GM12865 (cell line): ENCODE data around the gene KRT81.

Experiments
- DNase-seq: peaks from one replicate; pipeline ENCODE4 v3.0.0; 2010; ENCODE audit warnings: low read depth
- H3K4me3 ChIP-seq: 2 replicates; pipeline ENCODE4 v1.5.1; 2011; ENCODE audit warnings: mild to moderate bottlenecking, low read depth, low read length, control low read depth
- CTCF ChIP-seq: IDR thresholded peaks from 2 replicates; pipeline ENCODE4 v1.5.1; 2011; ENCODE audit warnings: low read length, control low read depth, low read depth, inconsistent platforms; ENCODE audit not compliant: insufficient read depth; ENCODE audit errors: missing control alignments

Gene KRT81

GRCh38 chr12:52268212-52268611, 23.1 kb downstream of the KRT81 start:
- no peak for DNase-seq
- no peak for TF ChIP-seq CTCF

DNA sequence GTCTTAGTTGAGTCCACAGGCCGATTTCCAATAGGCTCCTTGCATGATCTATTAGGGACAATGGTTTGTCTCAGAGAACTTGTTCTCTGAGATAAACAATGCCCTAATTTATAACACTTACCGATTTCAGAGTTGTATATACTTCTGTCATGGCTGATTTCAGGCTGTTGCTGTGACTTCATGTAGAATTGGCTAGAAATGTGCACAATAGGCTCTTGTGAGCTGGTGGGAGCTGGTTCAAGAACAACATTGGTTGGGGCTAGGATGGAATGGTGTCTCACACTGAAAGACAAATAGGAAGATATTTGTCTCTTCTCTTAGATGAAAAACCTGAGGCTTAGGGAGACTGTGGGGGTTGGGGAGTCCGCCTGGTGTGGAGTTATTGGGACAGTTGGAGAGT, 23.6 kb downstream of the KRT81 start:
- DNase-seq, result no peak
- no peak for TF ChIP-seq CTCF
- H3K4me3 ChIP-seq, result no peak overlapping the region

More at GRCh38 chr12:52268212-52268611, 23.1 kb downstream of the KRT81 start:
- no peak overlapping the region for H3K4me3 ChIP-seq

DNA sequence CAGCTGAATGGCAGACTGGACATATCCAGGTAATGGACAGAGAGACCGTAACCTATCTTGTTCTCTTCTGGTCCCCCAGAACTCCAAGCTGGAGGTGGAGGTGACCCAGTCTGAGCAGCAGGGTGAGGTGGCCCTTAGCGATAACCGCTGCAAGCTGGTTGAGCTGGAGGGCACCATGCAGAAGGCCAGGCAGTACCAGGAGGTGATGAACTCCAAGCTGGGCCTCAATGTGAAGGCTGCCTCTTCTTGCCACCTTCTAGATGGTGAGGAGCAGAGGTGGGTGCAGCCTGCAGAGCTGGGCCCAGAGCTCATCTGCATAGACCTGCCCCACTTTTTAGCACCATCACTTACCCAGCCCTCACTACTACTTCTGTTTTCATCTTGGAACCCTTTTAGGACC, 24.1 kb downstream of the KRT81 start:
- DNase-seq, result no peak
- no peak for TF ChIP-seq CTCF
- no peak overlapping the region for H3K4me3 ChIP-seq

DNA sequence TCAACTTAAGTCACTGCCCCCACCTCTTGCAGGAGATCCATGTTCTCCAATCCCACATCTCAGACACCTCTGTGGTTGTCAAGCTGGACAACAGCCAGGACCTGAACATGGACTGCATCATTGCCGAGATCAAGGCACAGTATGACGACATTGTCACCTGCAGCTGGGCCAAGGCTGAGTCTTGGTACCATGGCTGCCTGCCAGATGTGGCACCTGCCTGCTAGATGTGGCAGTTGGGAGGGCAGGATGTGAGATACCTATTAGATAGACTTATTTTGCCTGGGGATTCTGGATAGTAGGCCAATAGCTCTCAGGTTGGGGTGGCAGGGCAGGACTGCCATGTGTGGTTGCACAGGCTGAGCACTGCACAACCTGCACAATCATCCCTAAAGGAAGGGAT, 24.8 kb downstream of the KRT81 start:
- H3K4me3 ChIP-seq, result no peak overlapping the region
- no peak for TF ChIP-seq CTCF
- no peak for DNase-seq

- TF ChIP-seq CTCF, result no peak
- no peak for DNase-seq
- no peak overlapping the region for H3K4me3 ChIP-seq
Measured at GRCh38 chr12:52264435-52264825, 26.9 kb downstream of the KRT81 start.

GRCh38 chr12:52263761-52264434, 27.4 kb downstream of the KRT81 start:
- no peak for DNase-seq
- no peak for TF ChIP-seq CTCF

GRCh38 chr12:52262286-52262685, 29.0 kb downstream of the KRT81 start:
- no peak overlapping the region for H3K4me3 ChIP-seq
- TF ChIP-seq CTCF, result no peak
- DNase-seq, result no peak

More at GRCh38 chr12:52263761-52264434, 27.4 kb downstream of the KRT81 start:
- H3K4me3 ChIP-seq, result no peak overlapping the region
